Activated CD4-positive, alpha-beta memory T cell treated with anti-CD3 and anti-CD28 coated beads, Interleukin-2, amount 10 ng/mL, durations not matched to agents 7 days and 5 days (primary cell): Measurements from ENCODE around the gene PRKN. TPM values are rescaled to one million over a fixed set of nuclear protein-coding genes. Genes with fewer than 3 reads are reported as not detected.

ENCODE experiments used
- CTCF ChIA-PET: fragments of 350-600 bp; sonication (Branson Sonifier 250); formaldehyde crosslinking; loops from one replicate; lab custom pipeline; 2021; ENCODE audit warnings: antibody characterized with exemption, inconsistent platforms; lab: Charles Lee
- POLR2A ChIA-PET: fragments of 350-600 bp; sonication (Branson Sonifier 250); formaldehyde crosslinking; loops from one replicate; lab custom pipeline; 2021; ENCODE audit warnings: antibody characterized with exemption; lab: Charles Lee
- DNase-seq: peaks from one replicate; pipeline ENCODE4 v3.0.0-alpha.2; 2020
- H3K27ac Mint-ChIP-seq: one replicate; pipeline ENCODE4 v1.8.0; 2021; ENCODE audit warnings: mild to moderate bottlenecking, mixed read lengths
- H3K27me3 Mint-ChIP-seq: one replicate; pipeline ENCODE4 v1.8.0; 2021; ENCODE audit warnings: mixed read lengths
- H3K36me3 Mint-ChIP-seq: one replicate; pipeline ENCODE4 v1.8.0; 2021; ENCODE audit warnings: low read depth, mixed read lengths
- H3K4me1 Mint-ChIP-seq: one replicate; pipeline ENCODE4 v1.8.0; 2021; ENCODE audit warnings: mixed read lengths
- H3K4me3 Mint-ChIP-seq: one replicate; pipeline ENCODE4 v1.8.0; 2021; ENCODE audit warnings: mild to moderate bottlenecking, mixed read lengths
- H3K9me3 Mint-ChIP-seq: one replicate; pipeline ENCODE4 v1.8.0; 2021; ENCODE audit warnings: mixed read lengths
- total RNA-seq, 2 experiments: library from RNA; stranded (reverse); gene quantifications; one replicate each; pipeline ENCODE4 v1.2.3, GENCODE V29; 2021

Gene PRKN
- total RNA-seq, 2 experiments from 2014 or later: 0.13 to 0.43 TPM

DNA sequence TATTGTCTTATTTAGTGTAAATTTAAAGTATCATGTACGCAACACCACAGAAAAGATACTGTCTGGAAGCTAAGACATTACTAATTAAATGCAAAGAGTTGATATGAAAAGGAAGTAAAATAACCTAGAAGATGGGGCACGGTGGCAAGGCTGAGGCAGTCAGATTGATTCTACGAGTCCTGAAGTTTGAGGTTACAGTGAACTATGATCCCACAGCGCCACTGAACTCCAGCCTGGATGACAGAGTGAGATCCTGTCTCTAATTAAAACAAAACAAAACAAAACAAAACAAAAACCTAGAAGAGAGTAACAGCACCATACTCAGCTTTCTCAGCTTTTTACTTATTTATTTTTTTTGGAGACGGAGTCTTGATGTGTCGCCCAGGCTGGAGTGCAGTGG, 199.0 kb downstream of the PRKN start:
- no peaks in the 10 kb centered on the region for H3K36me3 Mint-ChIP-seq
- POLR2A ChIA-PET: no interaction called here

DNA sequence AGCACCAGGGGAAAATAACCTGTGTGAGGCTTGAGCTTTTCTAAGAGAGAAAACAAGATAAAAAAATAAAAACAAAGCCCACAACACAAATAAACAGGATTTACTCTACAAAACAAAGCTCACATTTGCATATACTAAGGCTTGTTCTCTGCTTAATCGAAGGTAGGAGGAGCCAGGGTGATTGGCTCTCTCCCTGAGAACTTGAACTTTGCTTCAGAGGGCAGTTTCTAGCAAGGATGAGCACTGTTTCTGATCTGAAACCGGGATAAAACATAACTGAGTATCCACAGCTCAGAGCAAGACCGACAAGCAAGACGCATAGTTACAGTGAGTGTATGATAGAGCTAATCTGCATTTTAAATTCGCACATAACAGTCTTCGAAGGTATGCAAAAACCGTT, 200.6 kb downstream of the PRKN start:
- H3K4me3 Mint-ChIP-seq: no peak overlapping the region
- no peaks in the 10 kb centered on the region for H3K36me3 Mint-ChIP-seq
- no peaks in the 10 kb centered on the region for H3K27me3 Mint-ChIP-seq
- POLR2A ChIA-PET: no interaction called here
- no peaks in the 10 kb centered on the region for H3K4me1 Mint-ChIP-seq
- CTCF ChIA-PET: no interaction called here
- H3K27ac Mint-ChIP-seq: no peak overlapping the region
- peaks cover 5% of the 10 kb centered on the region for H3K9me3 Mint-ChIP-seq
- no peak for DNase-seq

More for the DNA sequence above, 199.0 kb downstream of the PRKN start:
- Mint-ChIP-seq H3K4me1 (no peaks in the 10 kb centered on the region), H3K27me3 (no peaks in the 10 kb centered on the region), H3K4me3 (no peak overlapping the region), H3K9me3 (peaks cover 5% of the 10 kb centered on the region), H3K27ac (no peak overlapping the region)
- CTCF ChIA-PET: no interaction called here
- DNase-seq: no peak

DNA sequence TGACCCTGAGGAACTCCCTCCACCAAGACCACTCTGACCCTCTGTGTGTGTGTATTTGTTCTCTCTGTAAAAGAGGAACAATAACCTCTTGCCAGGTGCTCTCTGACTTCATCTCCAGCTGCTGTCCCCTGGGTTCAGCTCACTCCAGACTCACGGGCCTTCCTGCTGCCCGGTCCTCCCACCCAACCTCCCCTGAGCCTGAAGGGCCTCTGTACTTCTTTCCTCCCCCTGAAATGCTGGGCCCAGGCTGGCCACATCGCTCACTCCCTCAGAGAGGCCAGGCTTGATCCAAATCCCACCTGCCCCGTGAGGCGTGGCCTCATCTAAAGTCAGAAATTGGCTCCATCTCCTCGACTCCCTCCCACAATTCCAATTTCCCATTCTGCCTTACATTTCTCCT, 202.4 kb downstream of the PRKN start:
- Mint-ChIP-seq H3K36me3 (no peaks in the 10 kb centered on the region), H3K4me1 (no peaks in the 10 kb centered on the region), H3K27ac (no peak overlapping the region), H3K4me3 (no peak overlapping the region), H3K27me3 (no peaks in the 10 kb centered on the region), H3K9me3 (peaks cover 2% of the 10 kb centered on the region)
- DNase-seq: no peak
- POLR2A ChIA-PET: no interaction called here
- CTCF ChIA-PET: no interaction called here

DNA sequence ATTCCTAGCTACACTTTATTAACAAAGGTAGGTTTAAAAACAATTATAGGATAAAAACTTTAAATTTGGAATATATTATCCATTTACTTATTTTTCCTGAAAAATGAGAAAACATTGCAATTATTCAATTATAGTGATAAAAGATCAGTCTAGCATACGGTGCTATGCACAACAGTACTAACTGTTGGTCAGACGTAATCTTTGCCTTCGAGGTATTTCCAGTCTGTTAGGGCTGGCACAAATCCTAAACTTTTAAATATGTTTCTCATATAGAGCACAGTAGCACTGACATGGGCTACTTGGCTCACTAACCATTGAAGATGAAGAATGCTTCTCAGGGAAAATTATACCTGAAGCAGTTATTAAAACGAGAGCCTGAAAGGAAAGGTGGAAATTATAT, 214.8 kb downstream of the PRKN start:
- Mint-ChIP-seq H3K9me3 (peaks cover 3% of the 10 kb centered on the region), H3K36me3 (no peaks in the 10 kb centered on the region), H3K4me3 (no peak overlapping the region), H3K27me3 (no peaks in the 10 kb centered on the region), H3K27ac (no peak overlapping the region), H3K4me1 (no peaks in the 10 kb centered on the region)
- DNase-seq: no peak
- ChIA-PET CTCF (no interaction called here), POLR2A (no interaction called here)

DNA sequence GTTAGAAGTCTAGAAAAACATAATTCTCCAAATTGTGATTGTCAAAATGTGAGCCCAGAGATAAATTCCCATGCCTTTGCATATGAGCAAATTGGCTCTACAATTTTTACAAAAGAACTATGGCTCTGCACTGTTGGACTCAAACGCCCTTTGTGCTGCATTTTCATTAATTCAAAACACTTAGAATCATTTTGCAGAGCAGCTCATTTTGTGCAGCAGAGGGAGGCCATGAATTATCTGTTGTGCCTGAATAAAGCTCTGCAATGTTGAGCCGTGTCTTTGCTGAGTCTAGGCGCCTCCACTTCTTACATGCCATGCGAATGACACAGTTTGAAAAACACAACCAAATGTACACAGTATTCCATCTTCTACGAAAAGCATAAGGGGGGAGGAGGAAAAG, 230.2 kb downstream of the PRKN start:
- CTCF ChIA-PET: no interaction called here
- Mint-ChIP-seq H3K27ac (no peak overlapping the region), H3K4me3 (no peak overlapping the region)

DNA sequence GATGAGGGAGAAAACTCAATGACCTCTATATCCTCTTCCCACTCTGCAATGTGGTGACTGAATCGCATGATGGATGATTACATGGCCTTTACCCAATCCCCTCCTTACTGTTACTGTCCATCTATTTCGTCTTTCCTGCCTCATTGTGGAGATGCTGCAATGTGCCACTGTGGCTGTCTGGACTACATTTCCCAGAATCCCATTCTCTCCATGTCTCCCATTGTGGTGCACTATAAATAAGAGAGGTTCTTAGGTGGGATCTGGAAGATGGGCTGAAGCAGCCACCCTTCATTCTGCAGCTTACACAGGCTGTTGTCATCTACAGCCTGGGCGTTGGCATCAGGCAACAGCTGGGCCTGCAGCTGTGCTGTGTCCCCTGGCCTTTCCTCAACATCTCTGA, 233.6 kb downstream of the PRKN start:
- H3K27me3 Mint-ChIP-seq: no peaks in the 10 kb centered on the region
- peaks cover 5% of the 10 kb centered on the region for H3K9me3 Mint-ChIP-seq
- DNase-seq: no peak
- H3K36me3 Mint-ChIP-seq: no peaks in the 10 kb centered on the region
- H3K27ac Mint-ChIP-seq: no peak overlapping the region
- no peaks in the 10 kb centered on the region for H3K4me1 Mint-ChIP-seq
- POLR2A ChIA-PET: no interaction called here
- no peak overlapping the region for H3K4me3 Mint-ChIP-seq
- CTCF ChIA-PET: no interaction called here

More for the DNA sequence above, 230.2 kb downstream of the PRKN start:
- H3K27me3 Mint-ChIP-seq: no peaks in the 10 kb centered on the region
- H3K4me1 Mint-ChIP-seq: no peaks in the 10 kb centered on the region
- peaks cover 7% of the 10 kb centered on the region for H3K9me3 Mint-ChIP-seq
- POLR2A ChIA-PET: no interaction called here
- no peak for DNase-seq
- no peaks in the 10 kb centered on the region for H3K36me3 Mint-ChIP-seq

DNA sequence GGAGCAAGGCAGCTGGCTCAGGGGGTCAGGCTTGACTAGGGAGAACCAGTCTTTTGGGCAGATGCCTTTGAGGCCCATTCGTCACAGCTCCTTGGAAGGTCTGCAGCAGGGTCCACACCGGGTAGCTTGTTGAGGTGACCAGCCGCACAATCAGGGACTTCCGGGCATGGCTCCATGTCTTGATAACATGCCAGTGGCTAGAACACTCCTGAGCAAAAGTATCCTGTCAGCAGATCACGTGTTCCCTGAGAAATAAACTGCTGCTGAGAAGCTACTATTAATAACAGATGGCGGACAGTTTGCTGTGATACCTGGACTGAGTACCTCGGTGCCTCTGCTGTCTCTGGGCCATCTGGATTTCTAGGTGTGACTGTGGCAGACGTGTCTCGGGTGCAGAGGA, 235.9 kb downstream of the PRKN start:
- H3K36me3 Mint-ChIP-seq: no peaks in the 10 kb centered on the region
- CTCF ChIA-PET: no interaction called here
- H3K4me3 Mint-ChIP-seq: no peak overlapping the region
- DNase-seq: no peak
- no peak overlapping the region for H3K27ac Mint-ChIP-seq
- H3K27me3 Mint-ChIP-seq: no peaks in the 10 kb centered on the region
- H3K4me1 Mint-ChIP-seq: no peaks in the 10 kb centered on the region
- H3K9me3 Mint-ChIP-seq: peaks cover 3% of the 10 kb centered on the region
- POLR2A ChIA-PET: no interaction called here

DNA sequence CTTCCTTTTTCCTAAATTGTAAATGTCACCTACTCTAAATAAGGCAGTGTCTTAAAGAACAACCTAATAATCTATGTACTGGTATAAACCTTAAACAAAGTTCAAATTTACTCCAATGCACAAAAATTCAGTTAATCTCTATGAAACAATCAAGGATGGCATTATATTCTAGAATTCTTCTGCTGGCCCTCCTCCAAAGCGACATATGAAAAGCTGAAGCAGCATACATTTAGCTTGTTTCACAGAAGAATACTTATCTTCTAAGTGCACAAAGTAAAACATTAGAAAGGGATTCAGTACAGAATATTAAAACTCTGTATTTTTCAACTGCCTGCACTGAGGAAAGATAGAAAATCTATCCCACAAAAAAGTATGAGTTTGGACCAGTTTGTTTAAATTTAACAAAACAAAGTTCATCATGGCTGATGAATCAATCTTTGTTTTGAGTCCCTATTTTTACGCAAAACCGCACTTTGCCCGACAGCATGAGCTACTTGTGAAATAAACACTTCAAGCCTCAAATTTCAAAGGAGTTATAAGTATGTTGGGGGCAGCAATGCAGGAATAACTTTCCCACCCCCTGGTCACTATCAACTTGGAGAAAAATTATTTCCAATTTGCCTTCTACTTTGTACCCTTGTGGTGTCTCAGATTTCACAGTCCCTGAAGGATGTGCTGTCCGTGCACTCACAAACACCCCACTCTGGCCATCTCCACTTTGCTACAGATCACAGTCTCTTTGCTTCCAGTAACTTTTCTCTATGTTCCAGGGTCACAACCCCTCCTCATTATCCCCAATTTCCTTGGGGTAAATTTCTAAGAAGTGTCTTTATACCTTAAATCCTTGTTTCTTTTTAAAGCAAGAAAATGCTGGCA, 238.2 kb downstream of the PRKN start:
- Mint-ChIP-seq H3K4me1 (no peaks in the 10 kb centered on the region), H3K4me3 (no peak overlapping the region), H3K36me3 (no peaks in the 10 kb centered on the region), H3K27me3 (no peaks in the 10 kb centered on the region), H3K27ac (no peak overlapping the region), H3K9me3 (no peaks in the 10 kb centered on the region)
- no peak for DNase-seq
- ChIA-PET POLR2A (no interaction called here), CTCF (no interaction called here)

DNA sequence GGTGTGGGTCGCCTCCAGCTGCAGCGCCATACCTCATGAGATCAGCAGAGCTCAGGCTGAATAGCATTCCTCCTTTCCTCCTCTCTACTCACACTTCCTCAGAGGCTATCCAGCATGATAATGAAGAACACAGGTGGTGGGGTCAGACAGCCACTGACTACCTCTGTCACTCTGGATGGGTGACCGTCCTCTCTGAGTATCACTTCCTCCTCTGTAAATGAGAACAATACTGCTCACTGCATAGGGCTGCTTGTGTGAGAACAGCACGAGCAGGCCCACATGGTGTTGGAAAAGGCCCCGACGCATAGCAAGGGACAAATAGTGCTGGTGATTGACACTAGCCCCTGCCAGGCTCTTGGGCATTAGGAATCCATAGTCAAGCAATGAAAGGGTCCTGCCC, 239.1 kb downstream of the PRKN start:
- Mint-ChIP-seq H3K9me3 (no peaks in the 10 kb centered on the region), H3K27ac (no peak overlapping the region)

DNA sequence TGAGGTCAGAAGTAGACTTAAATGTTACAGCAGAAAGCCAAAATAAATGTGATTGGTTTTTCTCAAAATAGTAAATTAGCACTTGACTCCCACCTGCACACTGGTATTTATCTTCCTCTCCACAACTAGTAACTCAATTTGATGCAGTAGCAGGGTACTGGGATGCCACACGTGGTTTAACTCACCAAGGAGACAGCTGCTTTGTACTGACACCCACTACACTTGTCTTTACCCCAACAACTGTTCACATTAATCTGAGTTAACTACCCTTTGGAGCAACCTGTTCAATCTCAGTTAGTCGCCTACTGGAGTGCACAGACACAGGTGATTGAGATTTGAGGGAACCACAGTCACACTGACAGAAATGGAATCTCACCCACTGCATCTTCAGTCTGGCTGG, 242.1 kb downstream of the PRKN start:
- no peak overlapping the region for H3K27ac Mint-ChIP-seq
- no peaks in the 10 kb centered on the region for H3K27me3 Mint-ChIP-seq
- H3K4me1 Mint-ChIP-seq: no peaks in the 10 kb centered on the region
- H3K36me3 Mint-ChIP-seq: no peaks in the 10 kb centered on the region
- POLR2A ChIA-PET: no interaction called here
- DNase-seq: no peak
- no peak overlapping the region for H3K4me3 Mint-ChIP-seq
- CTCF ChIA-PET: no interaction called here
- no peaks in the 10 kb centered on the region for H3K9me3 Mint-ChIP-seq

More for the DNA sequence above, 239.1 kb downstream of the PRKN start:
- no peak for DNase-seq
- POLR2A ChIA-PET: no interaction called here
- Mint-ChIP-seq H3K27me3 (no peaks in the 10 kb centered on the region), H3K4me3 (no peak overlapping the region), H3K4me1 (no peaks in the 10 kb centered on the region), H3K36me3 (no peaks in the 10 kb centered on the region)
- CTCF ChIA-PET: no interaction called here

DNA sequence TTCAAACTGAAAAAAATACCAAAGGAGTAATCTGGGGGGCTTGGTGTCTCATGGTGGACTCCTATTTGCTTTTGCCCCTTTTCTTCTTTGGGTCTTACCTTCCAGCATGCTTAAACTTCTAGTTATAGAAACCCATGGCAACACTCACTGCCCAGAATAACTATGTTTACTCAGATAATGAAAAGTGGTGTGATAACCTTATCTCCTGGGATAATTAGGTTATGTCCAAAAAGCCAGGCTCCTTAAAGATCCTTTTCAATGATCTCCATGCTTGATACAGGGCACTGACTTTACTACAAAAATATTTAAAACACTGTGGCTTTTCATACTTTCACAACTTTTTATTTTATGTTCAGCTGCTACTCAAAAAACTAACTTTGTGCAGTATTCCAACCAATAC, 245.6 kb downstream of the PRKN start:
- CTCF ChIA-PET: no interaction called here
- no peaks in the 10 kb centered on the region for H3K27me3 Mint-ChIP-seq
- H3K36me3 Mint-ChIP-seq: no peaks in the 10 kb centered on the region
- H3K27ac Mint-ChIP-seq: no peak overlapping the region
- no peaks in the 10 kb centered on the region for H3K4me1 Mint-ChIP-seq
- peaks cover 2% of the 10 kb centered on the region for H3K9me3 Mint-ChIP-seq
- DNase-seq: no peak
- POLR2A ChIA-PET: no interaction called here
- H3K4me3 Mint-ChIP-seq: no peak overlapping the region

DNA sequence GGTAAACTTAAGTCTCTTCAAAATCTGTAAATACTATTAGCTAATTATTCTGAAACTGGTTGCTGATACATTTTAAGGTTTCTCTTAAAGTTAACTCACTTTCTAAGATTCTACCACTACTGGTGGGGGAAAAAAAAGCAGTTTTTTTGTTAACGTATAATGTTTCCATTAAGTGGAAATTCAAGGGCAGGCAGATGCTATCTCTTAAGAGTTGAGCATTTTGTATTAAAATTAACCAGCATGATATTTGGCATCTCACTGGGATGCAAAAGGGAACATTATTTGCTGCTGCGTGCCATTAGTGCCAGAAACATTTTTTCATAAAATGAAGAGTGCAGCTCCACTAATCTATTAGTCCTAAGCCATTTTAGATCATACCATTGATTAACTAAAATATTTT, 246.2 kb downstream of the PRKN start:
- H3K27me3 Mint-ChIP-seq: no peaks in the 10 kb centered on the region
- peaks cover 2% of the 10 kb centered on the region for H3K9me3 Mint-ChIP-seq
- DNase-seq: no peak
- H3K36me3 Mint-ChIP-seq: no peaks in the 10 kb centered on the region
- POLR2A ChIA-PET: no interaction called here
- H3K27ac Mint-ChIP-seq: no peak overlapping the region
- CTCF ChIA-PET: no interaction called here
- H3K4me3 Mint-ChIP-seq: no peak overlapping the region
- no peaks in the 10 kb centered on the region for H3K4me1 Mint-ChIP-seq

DNA sequence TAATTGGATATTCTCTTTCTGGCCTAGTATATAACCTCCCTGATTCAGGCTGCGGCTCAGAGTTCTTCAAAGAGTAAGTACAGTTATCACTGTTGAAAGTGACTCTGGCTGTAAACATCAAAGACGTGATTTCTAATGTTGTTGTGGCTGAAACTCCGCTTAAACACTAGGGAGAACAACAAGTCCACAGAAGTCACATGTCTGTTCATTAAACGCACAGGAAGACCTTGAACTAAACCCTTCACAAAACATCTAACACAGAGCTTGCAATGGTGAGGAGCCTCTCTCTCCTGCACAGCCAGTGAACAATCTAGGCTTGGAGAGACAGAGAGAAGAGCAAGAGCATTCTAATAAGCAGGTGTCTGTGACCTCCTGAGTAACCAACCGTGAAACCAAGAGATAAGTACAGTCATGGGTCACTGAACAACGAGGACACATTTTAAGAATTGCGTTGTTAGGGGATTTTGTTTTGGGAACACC, 249.3 kb downstream of the PRKN start:
- Mint-ChIP-seq H3K27me3 (no peaks in the 10 kb centered on the region), H3K4me1 (no peaks in the 10 kb centered on the region), H3K27ac (no peak overlapping the region), H3K4me3 (no peak overlapping the region), H3K9me3 (peaks cover 6% of the 10 kb centered on the region), H3K36me3 (no peaks in the 10 kb centered on the region)
- CTCF ChIA-PET: no interaction called here
- DNase-seq: no peak
- POLR2A ChIA-PET: no interaction called here

DNA sequence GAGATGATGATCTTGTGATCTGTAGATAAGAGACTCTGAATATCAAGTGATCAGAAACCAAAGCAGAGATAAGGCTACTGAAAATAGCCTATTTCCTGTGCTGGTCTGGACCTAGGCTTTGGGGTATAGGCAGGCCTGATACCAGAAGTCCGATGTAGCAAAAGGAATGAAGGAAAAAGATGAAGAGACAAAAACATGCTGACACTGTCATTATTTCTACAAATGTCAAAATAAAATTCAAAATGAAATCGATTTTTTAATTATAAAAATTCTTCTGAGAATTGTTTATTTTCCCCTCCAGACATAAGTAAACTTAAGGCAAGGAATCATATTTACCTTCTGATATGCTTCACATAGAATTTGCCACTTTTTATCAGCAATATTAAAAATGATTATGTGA, 252.8 kb downstream of the PRKN start:
- Mint-ChIP-seq H3K27me3 (no peaks in the 10 kb centered on the region), H3K27ac (no peak overlapping the region), H3K36me3 (no peaks in the 10 kb centered on the region), H3K4me1 (no peaks in the 10 kb centered on the region), H3K9me3 (peaks cover 6% of the 10 kb centered on the region), H3K4me3 (no peak overlapping the region)
- CTCF ChIA-PET: no interaction called here
- POLR2A ChIA-PET: no interaction called here
- no peak for DNase-seq
